GM19239 (cell line): ENCODE measurements around the gene ITGA4.

ENCODE experiments used
- DNase-seq: peaks from one replicate; pipeline ENCODE4 v3.0.0; 2011; ENCODE audit warnings: low spot score; ENCODE audit not compliant: insufficient read length
- FAIRE-seq: peaks from 2 replicates; lab custom pipeline; 2011; peaks lifted over from hg19 to GRCh38; lab: Jason Lieb, UNC

The ITGA4 gene

GRCh38 chr2:181457741-181458425, 697 bp downstream of the ITGA4 start:
- DNase-seq, result no peak
- no peak for FAIRE-seq

GRCh38 chr2:181458871-181459270, 1.7 kb downstream of the ITGA4 start:
- FAIRE-seq (no peak), DNase-seq (no peak)

DNA sequence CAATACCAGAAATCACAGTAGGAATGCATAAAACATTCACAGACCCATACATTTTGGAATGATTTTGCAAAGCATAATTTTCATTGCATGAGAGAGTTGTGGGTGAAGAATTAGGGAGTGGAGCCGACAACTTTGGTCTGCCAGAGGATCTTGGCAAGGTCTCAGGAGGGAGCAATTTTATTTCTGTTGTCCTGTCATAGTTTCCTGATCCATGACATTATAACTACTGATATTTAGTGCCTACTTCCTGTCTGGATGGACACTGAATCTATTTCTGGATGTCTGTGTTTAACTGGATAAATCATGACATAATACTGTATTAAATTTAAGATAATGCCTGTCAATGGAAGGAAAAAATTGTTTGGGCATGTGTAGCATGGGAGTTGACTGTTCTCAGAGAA, 2.4 kb downstream of the ITGA4 start:
- DNase-seq (no peak), FAIRE-seq (no peak)

DNA sequence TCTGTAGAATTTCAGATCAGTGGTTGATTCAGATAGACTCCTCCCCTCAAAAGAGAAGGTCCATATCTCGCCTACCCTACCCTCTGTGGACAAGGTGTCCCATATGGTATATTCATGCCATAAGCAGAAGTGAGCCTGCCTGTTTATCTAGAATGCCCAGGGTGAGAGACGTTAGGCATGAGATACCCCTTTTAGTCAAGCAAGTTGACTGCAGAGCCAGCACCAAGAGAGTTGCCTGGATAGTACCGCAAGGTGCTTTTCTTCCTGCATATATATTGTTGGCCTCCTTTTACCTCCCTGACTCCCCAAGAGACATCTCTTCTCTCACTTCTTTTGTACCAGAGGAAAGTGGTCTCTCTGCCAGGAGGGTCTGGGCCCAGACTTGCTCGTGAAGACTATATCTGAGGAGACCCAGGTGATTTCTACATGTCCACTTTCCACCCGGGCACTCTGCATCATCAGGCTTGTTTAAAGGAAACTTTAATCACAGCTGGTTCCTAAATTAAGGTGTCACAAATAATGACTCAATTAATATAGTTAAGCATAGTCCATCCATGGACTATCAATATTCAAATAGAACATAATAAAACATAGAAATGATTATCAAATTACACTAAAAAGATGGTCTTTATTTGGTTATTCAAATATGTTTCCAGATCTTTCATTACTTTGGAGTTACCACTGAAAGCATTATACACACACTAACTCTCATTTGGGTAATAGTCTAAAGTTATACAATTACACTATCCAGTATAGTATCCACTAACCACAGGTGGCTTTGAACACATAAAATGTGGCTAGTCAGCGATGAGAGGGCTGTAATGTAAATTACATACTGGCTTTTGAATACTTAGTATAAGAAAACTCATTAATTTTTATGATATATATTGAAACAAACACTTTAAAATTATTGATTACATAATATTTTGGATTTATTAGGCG, 4.1 kb downstream of the ITGA4 start:
- DNase-seq (no peak), FAIRE-seq (peak; percentile 96)

- DNase-seq, result no peak
- peak; percentile 82 for FAIRE-seq
These were observed 4.8 kb downstream of the ITGA4 start for GRCh38 chr2:181462033-181462432.

- no peak for DNase-seq
- no peak for FAIRE-seq
These were observed 6.4 kb downstream of the ITGA4 start for GRCh38 chr2:181463588-181463987.

- FAIRE-seq (peak; percentile 82), DNase-seq (no peak)
These were observed 7.8 kb downstream of the ITGA4 start for GRCh38 chr2:181464966-181465365.

DNA sequence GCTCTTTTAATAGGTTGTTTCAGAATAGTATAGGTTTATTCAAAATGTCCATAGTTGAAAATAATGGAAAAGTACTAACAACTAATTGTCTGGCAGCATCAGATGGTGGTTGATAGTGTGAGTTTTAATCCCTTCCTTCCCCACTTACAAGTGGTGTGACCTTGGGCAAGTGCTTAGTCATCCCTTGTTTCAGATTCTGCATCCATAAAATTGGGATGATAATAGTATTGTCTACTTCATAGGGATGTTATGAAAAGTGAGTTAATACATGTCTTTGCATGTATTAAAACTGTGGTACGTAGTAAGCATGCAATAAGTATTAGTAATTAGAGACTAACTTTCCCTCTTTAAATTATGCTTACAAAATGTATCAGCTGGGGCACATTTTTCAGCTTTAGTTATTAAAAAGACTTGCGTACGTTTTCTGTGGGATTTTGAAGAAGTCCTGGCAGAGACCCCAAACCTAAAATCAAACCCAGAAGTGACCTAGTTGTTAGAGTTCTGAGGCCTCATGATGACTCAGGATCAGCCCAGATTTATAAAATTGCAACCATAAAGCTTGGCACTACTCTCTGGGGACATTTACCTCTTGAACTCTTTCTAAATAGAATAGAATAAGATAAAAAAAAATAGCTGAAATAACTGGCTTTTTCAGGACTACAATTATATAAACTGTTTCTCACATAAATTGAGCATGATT, 8.6 kb downstream of the ITGA4 start:
- DNase-seq (no peak), FAIRE-seq (peak; percentile 82)

- DNase-seq (no peak), FAIRE-seq (peak; percentile 78)
These were observed 9.7 kb downstream of the ITGA4 start for GRCh38 chr2:181466661-181467576.

- FAIRE-seq (no peak), DNase-seq (no peak)
These were observed 11.0 kb downstream of the ITGA4 start for GRCh38 chr2:181467966-181468707.

- no peak for FAIRE-seq
- DNase-seq, result no peak
These were observed 11.6 kb downstream of the ITGA4 start for GRCh38 chr2:181468811-181469210.

DNA sequence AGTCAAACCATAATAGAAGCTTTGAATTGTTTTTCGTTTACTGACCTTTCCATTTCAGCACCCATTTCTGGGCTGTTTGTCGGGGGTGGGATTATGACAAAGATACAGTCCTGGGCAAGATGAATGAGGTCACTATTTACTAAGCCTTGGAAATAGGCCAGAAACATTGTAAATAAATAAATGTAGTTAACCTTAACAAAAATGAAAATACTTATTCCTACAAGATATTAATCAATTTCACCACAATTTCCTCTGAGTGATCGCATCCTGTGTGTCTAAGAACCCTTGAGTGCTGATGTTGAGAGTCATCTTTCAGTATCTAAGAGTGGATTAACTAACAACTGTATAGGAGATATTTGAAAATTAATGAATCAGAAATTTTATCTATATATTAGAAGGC, 14.0 kb downstream of the ITGA4 start:
- FAIRE-seq (no peak), DNase-seq (no peak)

GRCh38 chr2:181471783-181472182, 14.6 kb downstream of the ITGA4 start:
- FAIRE-seq (no peak), DNase-seq (no peak)

DNA sequence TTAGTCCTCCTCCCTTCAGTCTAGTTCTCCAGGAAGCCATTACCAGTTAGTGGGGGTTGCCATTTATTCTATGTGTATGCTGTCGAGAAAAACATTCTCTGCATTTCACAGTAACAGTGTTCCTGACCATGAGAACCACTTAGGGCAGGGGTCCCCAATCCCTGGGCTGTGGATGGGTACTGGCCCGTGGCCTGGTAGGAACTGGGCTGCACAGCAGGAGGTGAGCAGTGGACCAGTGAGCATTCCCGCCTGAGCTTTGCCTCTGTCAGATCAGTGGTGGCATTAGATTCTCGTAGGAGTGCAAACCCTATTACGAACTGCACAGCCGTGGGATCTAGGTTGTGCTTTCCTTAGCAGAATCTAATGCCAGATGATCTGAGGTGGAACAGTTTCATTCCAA, 15.8 kb downstream of the ITGA4 start:
- FAIRE-seq (peak; percentile 64), DNase-seq (no peak)

DNA sequence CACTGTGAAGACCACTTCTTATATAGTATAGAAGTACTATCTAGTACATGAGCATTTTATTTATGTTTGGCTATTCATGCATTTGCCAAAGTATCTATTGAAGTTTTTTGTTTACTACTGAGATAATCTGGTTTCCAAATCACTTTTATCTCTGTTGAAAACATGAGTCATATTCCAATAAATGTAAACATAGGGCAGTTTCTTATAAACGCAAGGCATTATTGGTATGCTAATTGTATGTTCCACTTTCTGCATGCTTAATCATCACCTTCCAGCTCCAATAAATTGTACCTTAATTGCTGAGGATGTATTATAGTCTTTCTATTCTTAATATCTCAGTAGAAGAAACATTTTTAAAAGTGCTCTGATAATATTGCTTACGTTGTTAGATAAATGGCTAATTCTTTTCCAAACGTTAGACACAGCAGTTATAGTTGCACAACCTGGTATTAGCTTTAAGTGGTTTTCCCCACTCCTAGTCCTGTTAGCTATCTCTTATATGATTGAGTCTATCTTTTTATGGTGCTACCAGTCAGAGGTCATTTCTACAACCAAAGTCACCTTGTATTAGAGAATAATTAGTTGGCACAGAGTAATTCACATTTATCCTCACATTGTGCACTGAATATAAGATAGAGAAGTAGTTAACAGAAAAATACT, 17.2 kb downstream of the ITGA4 start:
- no peak for DNase-seq
- FAIRE-seq, result peak; percentile 33

- no peak for FAIRE-seq
- no peak for DNase-seq
These were observed 26.0 kb downstream of the ITGA4 start for GRCh38 chr2:181483211-181483610.

- FAIRE-seq (no peak), DNase-seq (no peak)
These were observed 26.7 kb downstream of the ITGA4 start for GRCh38 chr2:181483876-181484275.

GRCh38 chr2:181484851-181485637, 27.9 kb downstream of the ITGA4 start:
- no peak for DNase-seq
- FAIRE-seq, result no peak
